GM23338 (cell line): ENCODE data around the gene SIK2. TPM values are rescaled to one million over a fixed set of nuclear protein-coding genes. Genes with fewer than 3 reads are reported as not detected.
A peak's percentile ranks its signal among the peaks of the same experiment; 100 is the strongest.

Experiments
- ATAC-seq: fragments of 200-7000 bp; cut with Tn5 transposase; 3 replicates; pipeline ENCODE4 v1.9.1; 2020
- DNase-seq: peaks from one replicate; pipeline ENCODE4 v3.0.0-alpha.2; 2015; ENCODE audit warnings: low spot score
- H2AFZ ChIP-seq: fragments of 200-600 bp; sonication (generic); 2 replicates; pipeline ENCODE4 v1.8.0; 2016; ENCODE audit warnings: antibody characterized with exemption, mild to moderate bottlenecking, moderate library complexity
- H3F3A ChIP-seq: fragments of 200-600 bp; sonication (generic); replicated peaks from 2 replicates; pipeline ENCODE4 v1.8.0; 2017; ENCODE audit warnings: antibody characterized with exemption, mixed run types, low read depth
- H3K27ac ChIP-seq: fragments of 200-600 bp; sonication (generic); 2 replicates; pipeline ENCODE4 v1.6.1; 2016; ENCODE audit warnings: low read depth
- H3K27me3 ChIP-seq: fragments of 200-600 bp; sonication (generic); 2 replicates; pipeline ENCODE4 v1.8.0; 2016; ENCODE audit warnings: mild to moderate bottlenecking, mixed run types, moderate library complexity; ENCODE audit not compliant: insufficient read depth
- H3K36me3 ChIP-seq: fragments of 200-600 bp; sonication (generic); 2 replicates; pipeline ENCODE4 v1.8.0; 2016; ENCODE audit warnings: mild to moderate bottlenecking; ENCODE audit not compliant: insufficient read depth
- H3K4me1 ChIP-seq: fragments of 200-600 bp; sonication (generic); 2 replicates; pipeline ENCODE4 v1.8.0; 2016; ENCODE audit warnings: mild to moderate bottlenecking, moderate library complexity; ENCODE audit not compliant: insufficient read depth
- H3K4me2 ChIP-seq: fragments of 200-600 bp; sonication (generic); 2 replicates; pipeline ENCODE4 v1.7.1; 2017; ENCODE audit warnings: mixed run types
- H3K4me3 ChIP-seq: fragments of 200-600 bp; sonication (generic); 2 replicates; pipeline ENCODE4 v1.6.1; 2016; ENCODE audit warnings: mixed run types
- H3K79me2 ChIP-seq: fragments of 200-600 bp; sonication (generic); replicated peaks from 2 replicates; pipeline ENCODE4 v1.8.0; 2017; ENCODE audit warnings: mild to moderate bottlenecking; ENCODE audit not compliant: insufficient read depth
- H3K9me2 ChIP-seq: fragments of 200-600 bp; sonication (generic); 2 replicates; pipeline ENCODE4 v1.8.0; 2017; ENCODE audit not compliant: insufficient read depth
- H4K20me1 ChIP-seq: fragments of 200-600 bp; sonication (generic); replicated peaks from 2 replicates; pipeline ENCODE4 v1.8.0; 2017; ENCODE audit warnings: mild to moderate bottlenecking; ENCODE audit not compliant: insufficient read depth
- H3K27ac Mint-ChIP-seq: 2 replicates; pipeline ENCODE4 v1.8.0; 2020; ENCODE audit warnings: inconsistent platforms, mild to moderate bottlenecking, moderate library complexity, mixed read lengths
- H3K27me3 Mint-ChIP-seq: 3 replicates; pipeline ENCODE4 v1.8.0; 2022; ENCODE audit warnings: low read depth, mild to moderate bottlenecking, moderate library complexity, mixed read lengths, inconsistent platforms; ENCODE audit not compliant: insufficient read depth, poor library complexity
- H3K36me3 Mint-ChIP-seq: 3 replicates; pipeline ENCODE4 v1.8.0; 2021; ENCODE audit warnings: low read depth, mild to moderate bottlenecking, inconsistent platforms, moderate library complexity, mixed read lengths
- H3K4me1 Mint-ChIP-seq: 3 replicates; pipeline ENCODE4 v1.8.0; 2020; ENCODE audit warnings: mild to moderate bottlenecking, inconsistent platforms, mixed read lengths
- H3K4me3 Mint-ChIP-seq: 3 replicates; pipeline ENCODE4 v1.8.0; 2021; ENCODE audit warnings: moderate library complexity, mild to moderate bottlenecking, inconsistent platforms, mixed read lengths
- H3K9me3 Mint-ChIP-seq: 3 replicates; pipeline ENCODE4 v1.8.0; 2020; ENCODE audit warnings: moderate library complexity, mild to moderate bottlenecking, inconsistent platforms, mixed read lengths
- CREB1 ChIP-seq: fragments of 250-450 bp; sonication (Bioruptor Pico); IDR thresholded peaks from 2 replicates; pipeline ENCODE4 v1.5.0; 2020; ENCODE audit warnings: low read depth, mild to moderate bottlenecking, moderate library complexity
- CTCF ChIP-seq, 2 experiments: fragments of 200-600 bp in 1 of 2; sonication (generic) in 1 of 2; conservative IDR thresholded peaks; 2 replicates each; pipeline versions ENCODE4 v1.5.1 to v1.6.1; 2016 to 2017; ENCODE audit warnings: antibody characterized with exemption in 2 of 2, low read depth in 2 of 2, mild to moderate bottlenecking in 2 of 2, moderate library complexity in 1 of 2
- EZH2 ChIP-seq: fragments of 200-600 bp; sonication (generic); IDR thresholded peaks from one replicate; pipeline ENCODE4 v1.8.0; 2017; ENCODE audit warnings: antibody characterized with exemption, mild to moderate bottlenecking, low read depth; ENCODE audit not compliant: unreplicated experiment
- EZH2phosphoT487 ChIP-seq: fragments of 200-600 bp; sonication (generic); IDR thresholded peaks from one replicate; pipeline ENCODE4 v1.8.1; 2018; ENCODE audit warnings: antibody characterized with exemption; ENCODE audit not compliant: unreplicated experiment
- JUNB ChIP-seq: IDR thresholded peaks from one replicate; pipeline ENCODE4 v1.6.1; 2016; ENCODE audit warnings: antibody characterized with exemption; ENCODE audit not compliant: unreplicated experiment
- NANOG ChIP-seq: IDR thresholded peaks from 2 replicates; pipeline ENCODE4 v1.6.1; 2016; ENCODE audit warnings: antibody characterized with exemption, borderline replicate concordance
- POLR2AphosphoS5 ChIP-seq: IDR thresholded peaks from 2 replicates; pipeline ENCODE4 v1.6.1; 2016; ENCODE audit warnings: antibody characterized with exemption, low read depth
- STAT1 ChIP-seq: IDR thresholded peaks from one replicate; pipeline ENCODE4 v1.6.1; 2016; ENCODE audit warnings: antibody characterized with exemption; ENCODE audit not compliant: unreplicated experiment
- ZNF114 ChIP-seq: fragments of 250-450 bp; sonication (Bioruptor Pico); IDR thresholded peaks from 2 replicates; pipeline ENCODE4 v1.5.0; 2020; ENCODE audit warnings: mild to moderate bottlenecking, moderate library complexity
- ZNF331 ChIP-seq: fragments of 250-450 bp; sonication (Bioruptor Pico); IDR thresholded peaks from 2 replicates; pipeline ENCODE4 v1.5.0; 2020; ENCODE audit warnings: low read depth, mild to moderate bottlenecking, moderate library complexity
- polyA plus RNA-seq: library from polyadenylated mRNA; unstranded; fragments of >200 nt; fragmentation: Nextera tagmentation; extraction: Ambion mirVana; gene quantifications from 2 replicates; pipeline ENCODE4 v1.2.1, GENCODE V29; 2016
- total RNA-seq: library from RNA; depleted of rRNA; stranded (reverse); fragments of >200 nt; shearing (Covaris generic); gene quantifications from 2 replicates; pipeline ENCODE4 v1.2.3, GENCODE V29; 2014
- TF ChIP-seq, protein P1 (sequence below): IDR thresholded peaks from 2 replicates; pipeline ENCODE4 v1.6.1; 2016; ENCODE audit warnings: antibody characterized with exemption
- TF ChIP-seq, protein P2 (sequence below): fragments of 250-450 bp; sonication (Bioruptor Pico); IDR thresholded peaks from 2 replicates; pipeline ENCODE4 v1.5.0; 2020; ENCODE audit warnings: mild to moderate bottlenecking, moderate library complexity

The SIK2 gene
- total and polyA plus RNA-seq, 2 experiments from 2014 or later = 2.3 to 6.7 TPM

GRCh38 chr11:111718436-111718835, 116.2 kb downstream of the SIK2 start (continued):
- no peak for TF ChIP-seq CTCF (conservative IDR thresholded peaks at IDR 0.05; ENCODE audit: low read depth in 2 of 2)
- TF ChIP-seq, protein P1, sequence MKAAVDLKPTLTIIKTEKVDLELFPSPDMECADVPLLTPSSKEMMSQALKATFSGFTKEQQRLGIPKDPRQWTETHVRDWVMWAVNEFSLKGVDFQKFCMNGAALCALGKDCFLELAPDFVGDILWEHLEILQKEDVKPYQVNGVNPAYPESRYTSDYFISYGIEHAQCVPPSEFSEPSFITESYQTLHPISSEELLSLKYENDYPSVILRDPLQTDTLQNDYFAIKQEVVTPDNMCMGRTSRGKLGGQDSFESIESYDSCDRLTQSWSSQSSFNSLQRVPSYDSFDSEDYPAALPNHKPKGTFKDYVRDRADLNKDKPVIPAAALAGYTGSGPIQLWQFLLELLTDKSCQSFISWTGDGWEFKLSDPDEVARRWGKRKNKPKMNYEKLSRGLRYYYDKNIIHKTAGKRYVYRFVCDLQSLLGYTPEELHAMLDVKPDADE = no peak

- no peaks in the 10 kb centered on the region for H3K9me3 Mint-ChIP-seq
- Histone ChIP-seq H3K27ac (no peak overlapping the region; the same call in 1 of the 2 replicates), H3K4me2 (no peak overlapping the region), H4K20me1 (peaks cover 15% of the 10 kb centered on the region; the same call in 1 of the 2 replicates), H3K4me1 (peaks cover 17% of the 10 kb centered on the region), H3K36me3 (0 out of 2 replicates have a peak, but pooled peaks cover 3% of the 10 kb centered on the region), H2AFZ (no peak overlapping the region), H3K9me2 (no peaks in the 10 kb centered on the region), H3K79me2 (no peaks in the 10 kb centered on the region), H3F3A (no peaks in the 10 kb centered on the region), H3K27me3 (no peaks in the 10 kb centered on the region), H3K4me3 (no peak overlapping the region)
- DNase-seq (no peak), ATAC-seq (peak; percentile 28)
- H3K27ac Mint-ChIP-seq = peak overlapping the region; percentile 42
- peaks cover 4% of the 10 kb centered on the region for H3K27me3 Mint-ChIP-seq
- peaks cover 29% of the 10 kb centered on the region for H3K36me3 Mint-ChIP-seq
- H3K4me3 Mint-ChIP-seq = no peak overlapping the region
- peaks cover 26% of the 10 kb centered on the region for H3K4me1 Mint-ChIP-seq
- TF ChIP-seq STAT1 = no peak
- no peak for TF ChIP-seq CTCF (conservative IDR thresholded peaks at IDR 0.05; ENCODE audit: low read depth in 2 of 2)
- no peak for TF ChIP-seq ZNF331 (CRISPR knock-in tag)
- TF ChIP-seq, protein P1 = no peak
- TF ChIP-seq JUNB = no peak
- no peak for TF ChIP-seq EZH2
- no peak for TF ChIP-seq NANOG
- TF ChIP-seq EZH2phosphoT487 = no peak
- TF ChIP-seq, protein P2, sequence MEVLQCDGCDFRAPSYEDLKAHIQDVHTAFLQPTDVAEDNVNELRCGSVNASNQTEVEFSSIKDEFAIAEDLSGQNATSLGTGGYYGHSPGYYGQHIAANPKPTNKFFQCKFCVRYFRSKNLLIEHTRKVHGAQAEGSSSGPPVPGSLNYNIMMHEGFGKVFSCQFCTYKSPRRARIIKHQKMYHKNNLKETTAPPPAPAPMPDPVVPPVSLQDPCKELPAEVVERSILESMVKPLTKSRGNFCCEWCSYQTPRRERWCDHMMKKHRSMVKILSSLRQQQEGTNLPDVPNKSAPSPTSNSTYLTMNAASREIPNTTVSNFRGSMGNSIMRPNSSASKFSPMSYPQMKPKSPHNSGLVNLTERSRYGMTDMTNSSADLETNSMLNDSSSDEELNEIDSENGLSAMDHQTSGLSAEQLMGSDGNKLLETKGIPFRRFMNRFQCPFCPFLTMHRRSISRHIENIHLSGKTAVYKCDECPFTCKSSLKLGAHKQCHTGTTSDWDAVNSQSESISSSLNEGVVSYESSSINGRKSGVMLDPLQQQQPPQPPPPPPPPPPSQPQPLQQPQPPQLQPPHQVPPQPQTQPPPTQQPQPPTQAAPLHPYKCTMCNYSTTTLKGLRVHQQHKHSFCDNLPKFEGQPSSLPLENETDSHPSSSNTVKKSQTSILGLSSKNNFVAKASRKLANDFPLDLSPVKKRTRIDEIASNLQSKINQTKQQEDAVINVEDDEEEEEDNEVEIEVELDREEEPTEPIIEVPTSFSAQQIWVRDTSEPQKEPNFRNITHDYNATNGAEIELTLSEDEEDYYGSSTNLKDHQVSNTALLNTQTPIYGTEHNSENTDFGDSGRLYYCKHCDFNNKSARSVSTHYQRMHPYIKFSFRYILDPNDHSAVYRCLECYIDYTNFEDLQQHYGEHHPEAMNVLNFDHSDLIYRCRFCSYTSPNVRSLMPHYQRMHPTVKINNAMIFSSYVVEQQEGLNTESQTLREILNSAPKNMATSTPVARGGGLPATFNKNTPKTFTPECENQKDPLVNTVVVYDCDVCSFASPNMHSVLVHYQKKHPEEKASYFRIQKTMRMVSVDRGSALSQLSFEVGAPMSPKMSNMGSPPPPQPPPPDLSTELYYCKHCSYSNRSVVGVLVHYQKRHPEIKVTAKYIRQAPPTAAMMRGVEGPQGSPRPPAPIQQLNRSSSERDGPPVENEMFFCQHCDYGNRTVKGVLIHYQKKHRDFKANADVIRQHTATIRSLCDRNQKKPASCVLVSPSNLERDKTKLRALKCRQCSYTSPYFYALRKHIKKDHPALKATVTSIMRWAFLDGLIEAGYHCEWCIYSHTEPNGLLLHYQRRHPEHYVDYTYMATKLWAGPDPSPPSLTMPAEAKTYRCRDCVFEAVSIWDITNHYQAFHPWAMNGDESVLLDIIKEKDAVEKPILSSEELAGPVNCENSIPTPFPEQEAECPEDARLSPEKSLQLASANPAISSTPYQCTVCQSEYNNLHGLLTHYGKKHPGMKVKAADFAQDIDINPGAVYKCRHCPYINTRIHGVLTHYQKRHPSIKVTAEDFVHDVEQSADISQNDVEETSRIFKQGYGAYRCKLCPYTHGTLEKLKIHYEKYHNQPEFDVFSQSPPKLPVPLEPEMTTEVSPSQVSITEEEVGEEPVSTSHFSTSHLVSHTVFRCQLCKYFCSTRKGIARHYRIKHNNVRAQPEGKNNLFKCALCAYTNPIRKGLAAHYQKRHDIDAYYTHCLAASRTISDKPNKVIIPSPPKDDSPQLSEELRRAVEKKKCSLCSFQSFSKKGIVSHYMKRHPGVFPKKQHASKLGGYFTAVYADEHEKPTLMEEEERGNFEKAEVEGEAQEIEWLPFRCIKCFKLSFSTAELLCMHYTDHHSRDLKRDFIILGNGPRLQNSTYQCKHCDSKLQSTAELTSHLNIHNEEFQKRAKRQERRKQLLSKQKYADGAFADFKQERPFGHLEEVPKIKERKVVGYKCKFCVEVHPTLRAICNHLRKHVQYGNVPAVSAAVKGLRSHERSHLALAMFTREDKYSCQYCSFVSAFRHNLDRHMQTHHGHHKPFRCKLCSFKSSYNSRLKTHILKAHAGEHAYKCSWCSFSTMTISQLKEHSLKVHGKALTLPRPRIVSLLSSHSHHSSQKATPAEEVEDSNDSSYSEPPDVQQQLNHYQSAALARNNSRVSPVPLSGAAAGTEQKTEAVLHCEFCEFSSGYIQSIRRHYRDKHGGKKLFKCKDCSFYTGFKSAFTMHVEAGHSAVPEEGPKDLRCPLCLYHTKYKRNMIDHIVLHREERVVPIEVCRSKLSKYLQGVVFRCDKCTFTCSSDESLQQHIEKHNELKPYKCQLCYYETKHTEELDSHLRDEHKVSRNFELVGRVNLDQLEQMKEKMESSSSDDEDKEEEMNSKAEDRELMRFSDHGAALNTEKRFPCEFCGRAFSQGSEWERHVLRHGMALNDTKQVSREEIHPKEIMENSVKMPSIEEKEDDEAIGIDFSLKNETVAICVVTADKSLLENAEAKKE (CRISPR knock-in tag) = no peak
- no peak for TF ChIP-seq ZNF114 (CRISPR knock-in tag)
- no peak for TF ChIP-seq POLR2AphosphoS5
- TF ChIP-seq CREB1 (CRISPR knock-in tag) = no peak
Measured at GRCh38 chr11:111718859-111719258, 116.6 kb downstream of the SIK2 start.
